ENCODE measurements around the gene SNW1.
"Not testable (repeated sequence)": the region's sequence is repeated elsewhere in the genome, so short reads cannot be mapped to it uniquely, and the experiment has no call there.

The SNW1 gene

GRCh38 chr14:77782202-77782601 is 21.2 kb upstream of the SNW1 start:
- Histone ChIP-seq H3K4me2 (ENCODE audit: low read length) (no peak overlapping the region), H3K27ac (ENCODE audit: low read depth, low read length, poor library complexity, severe bottlenecking) (no peak overlapping the region), H2AFZ (ENCODE audit: low read length) (no peak overlapping the region), H3F3A (ENCODE audit: insufficient read depth, low read length) (no peaks in the 10 kb centered on the region), H3K27me3 (ENCODE audit: insufficient read depth, low read length) (0 out of 2 replicates have a peak, but pooled peaks cover 4% of the 10 kb centered on the region), H3K79me2 (ENCODE audit: insufficient read depth, low read length) (no peaks in the 10 kb centered on the region), H3K9me3 (ENCODE audit: low read length) (no peaks in the 10 kb centered on the region), H3K9me2 (ENCODE audit: low read depth, low read length) (no peaks in the 10 kb centered on the region), H3K4me3 (ENCODE audit: low read depth, low read length, poor library complexity, severe bottlenecking) (no peak overlapping the region), H3K9ac (ENCODE audit: low read length) (no peak overlapping the region), H4K20me1 (ENCODE audit: insufficient read depth, low read length) (no peaks in the 10 kb centered on the region), H3K4me1 (ENCODE audit: insufficient read depth, low read length, severe bottlenecking) (no peaks in the 10 kb centered on the region), H3K36me3 (ENCODE audit: insufficient read depth, low read length) (no peaks in the 10 kb centered on the region)
- TF ChIP-seq EZH2 (IDR thresholded peaks at IDR 0.05; ENCODE audit: borderline replicate concordance, low read length) (no peak), CTCF (IDR thresholded peaks at IDR 0.05; ENCODE audit: low read length) (no peak)

GRCh38 chr14:77773966-77774365 is 13.0 kb upstream of the SNW1 start:
- H3K9me3 ChIP-seq (ENCODE audit: low read length); H3K9ac ChIP-seq (ENCODE audit: low read length); H3K36me3 ChIP-seq (ENCODE audit: insufficient read depth, low read length); H4K20me1 ChIP-seq (ENCODE audit: insufficient read depth, low read length); H3K27ac ChIP-seq (ENCODE audit: low read depth, low read length, poor library complexity, severe bottlenecking); H3K4me3 ChIP-seq (ENCODE audit: low read depth, low read length, poor library complexity, severe bottlenecking); H3K4me2 ChIP-seq (ENCODE audit: low read length); H3K9me2 ChIP-seq (ENCODE audit: low read depth, low read length); H2AFZ ChIP-seq (ENCODE audit: low read length); H3K79me2 ChIP-seq (ENCODE audit: insufficient read depth, low read length); H3F3A ChIP-seq (ENCODE audit: insufficient read depth, low read length); H3K4me1 ChIP-seq (ENCODE audit: insufficient read depth, low read length, severe bottlenecking); H3K27me3 ChIP-seq (ENCODE audit: insufficient read depth, low read length): not testable (repeated sequence)

GRCh38 chr14:77768442-77769069 is 7.6 kb upstream of the SNW1 start:
- not testable (repeated sequence) for H4K20me1 ChIP-seq (ENCODE audit: insufficient read depth, low read length); H3F3A ChIP-seq (ENCODE audit: insufficient read depth, low read length); H3K4me2 ChIP-seq (ENCODE audit: low read length); H3K9me2 ChIP-seq (ENCODE audit: low read depth, low read length); H2AFZ ChIP-seq (ENCODE audit: low read length); H3K79me2 ChIP-seq (ENCODE audit: insufficient read depth, low read length); H3K4me1 ChIP-seq (ENCODE audit: insufficient read depth, low read length, severe bottlenecking); H3K36me3 ChIP-seq (ENCODE audit: insufficient read depth, low read length); H3K27me3 ChIP-seq (ENCODE audit: insufficient read depth, low read length); H3K9ac ChIP-seq (ENCODE audit: low read length); H3K4me3 ChIP-seq (ENCODE audit: low read depth, low read length, poor library complexity, severe bottlenecking); H3K27ac ChIP-seq (ENCODE audit: low read depth, low read length, poor library complexity, severe bottlenecking); H3K9me3 ChIP-seq (ENCODE audit: low read length)

- Histone ChIP-seq H3F3A (ENCODE audit: insufficient read depth, low read length) (no peaks in the 10 kb centered on the region), H3K9me3 (ENCODE audit: low read length) (no peaks in the 10 kb centered on the region), H3K79me2 (ENCODE audit: insufficient read depth, low read length) (peaks cover 16% of the 10 kb centered on the region), H3K9me2 (ENCODE audit: low read depth, low read length) (no peaks in the 10 kb centered on the region), H4K20me1 (ENCODE audit: insufficient read depth, low read length) (no peaks in the 10 kb centered on the region), H3K27me3 (ENCODE audit: insufficient read depth, low read length) (no peaks in the 10 kb centered on the region), H3K4me3 (ENCODE audit: low read depth, low read length, poor library complexity, severe bottlenecking) (no peak overlapping the region), H2AFZ (ENCODE audit: low read length) (no peak overlapping the region), H3K36me3 (ENCODE audit: insufficient read depth, low read length) (peaks cover 7% of the 10 kb centered on the region; the same call in 1 of the 2 replicates), H3K4me2 (ENCODE audit: low read length) (no peak overlapping the region), H3K9ac (ENCODE audit: low read length) (no peak overlapping the region), H3K4me1 (ENCODE audit: insufficient read depth, low read length, severe bottlenecking) (peaks cover 36% of the 10 kb centered on the region), H3K27ac (ENCODE audit: low read depth, low read length, poor library complexity, severe bottlenecking) (no peak overlapping the region)
- TF ChIP-seq EZH2 (IDR thresholded peaks at IDR 0.05; ENCODE audit: borderline replicate concordance, low read length) (no peak), CTCF (IDR thresholded peaks at IDR 0.05; ENCODE audit: low read length) (no peak)
Measured at GRCh38 chr14:77763978-77764377, 3.0 kb upstream of the SNW1 start.

Measured in OCI-LY1 (cell line).